DMS 273 treated with DMSO at 0.1 percent for 48 hours (cell line): ENCODE data around the gene FARP2.
A peak's percentile ranks its signal among the peaks of the same experiment; 100 is the strongest.
"Not testable (repeated sequence)": the region's sequence is repeated elsewhere in the genome, so short reads cannot be mapped to it uniquely, and the experiment has no call there.

ENCODE experiments used
- DNase-seq: peaks from one replicate; lab custom pipeline; 2025; lab: John Stamatoyannopoulos, UW

The FARP2 gene, protein sequence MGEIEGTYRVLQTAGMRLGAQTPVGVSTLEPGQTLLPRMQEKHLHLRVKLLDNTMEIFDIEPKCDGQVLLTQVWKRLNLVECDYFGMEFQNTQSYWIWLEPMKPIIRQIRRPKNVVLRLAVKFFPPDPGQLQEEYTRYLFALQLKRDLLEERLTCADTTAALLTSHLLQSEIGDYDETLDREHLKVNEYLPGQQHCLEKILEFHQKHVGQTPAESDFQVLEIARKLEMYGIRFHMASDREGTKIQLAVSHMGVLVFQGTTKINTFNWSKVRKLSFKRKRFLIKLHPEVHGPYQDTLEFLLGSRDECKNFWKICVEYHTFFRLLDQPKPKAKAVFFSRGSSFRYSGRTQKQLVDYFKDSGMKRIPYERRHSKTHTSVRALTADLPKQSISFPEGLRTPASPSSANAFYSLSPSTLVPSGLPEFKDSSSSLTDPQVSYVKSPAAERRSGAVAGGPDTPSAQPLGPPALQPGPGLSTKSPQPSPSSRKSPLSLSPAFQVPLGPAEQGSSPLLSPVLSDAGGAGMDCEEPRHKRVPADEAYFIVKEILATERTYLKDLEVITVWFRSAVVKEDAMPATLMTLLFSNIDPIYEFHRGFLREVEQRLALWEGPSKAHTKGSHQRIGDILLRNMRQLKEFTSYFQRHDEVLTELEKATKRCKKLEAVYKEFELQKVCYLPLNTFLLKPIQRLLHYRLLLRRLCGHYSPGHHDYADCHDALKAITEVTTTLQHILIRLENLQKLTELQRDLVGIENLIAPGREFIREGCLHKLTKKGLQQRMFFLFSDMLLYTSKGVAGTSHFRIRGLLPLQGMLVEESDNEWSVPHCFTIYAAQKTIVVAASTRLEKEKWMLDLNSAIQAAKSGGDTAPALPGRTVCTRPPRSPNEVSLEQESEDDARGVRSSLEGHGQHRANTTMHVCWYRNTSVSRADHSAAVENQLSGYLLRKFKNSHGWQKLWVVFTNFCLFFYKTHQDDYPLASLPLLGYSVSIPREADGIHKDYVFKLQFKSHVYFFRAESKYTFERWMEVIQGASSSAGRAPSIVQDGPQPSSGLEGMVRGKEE

DNA sequence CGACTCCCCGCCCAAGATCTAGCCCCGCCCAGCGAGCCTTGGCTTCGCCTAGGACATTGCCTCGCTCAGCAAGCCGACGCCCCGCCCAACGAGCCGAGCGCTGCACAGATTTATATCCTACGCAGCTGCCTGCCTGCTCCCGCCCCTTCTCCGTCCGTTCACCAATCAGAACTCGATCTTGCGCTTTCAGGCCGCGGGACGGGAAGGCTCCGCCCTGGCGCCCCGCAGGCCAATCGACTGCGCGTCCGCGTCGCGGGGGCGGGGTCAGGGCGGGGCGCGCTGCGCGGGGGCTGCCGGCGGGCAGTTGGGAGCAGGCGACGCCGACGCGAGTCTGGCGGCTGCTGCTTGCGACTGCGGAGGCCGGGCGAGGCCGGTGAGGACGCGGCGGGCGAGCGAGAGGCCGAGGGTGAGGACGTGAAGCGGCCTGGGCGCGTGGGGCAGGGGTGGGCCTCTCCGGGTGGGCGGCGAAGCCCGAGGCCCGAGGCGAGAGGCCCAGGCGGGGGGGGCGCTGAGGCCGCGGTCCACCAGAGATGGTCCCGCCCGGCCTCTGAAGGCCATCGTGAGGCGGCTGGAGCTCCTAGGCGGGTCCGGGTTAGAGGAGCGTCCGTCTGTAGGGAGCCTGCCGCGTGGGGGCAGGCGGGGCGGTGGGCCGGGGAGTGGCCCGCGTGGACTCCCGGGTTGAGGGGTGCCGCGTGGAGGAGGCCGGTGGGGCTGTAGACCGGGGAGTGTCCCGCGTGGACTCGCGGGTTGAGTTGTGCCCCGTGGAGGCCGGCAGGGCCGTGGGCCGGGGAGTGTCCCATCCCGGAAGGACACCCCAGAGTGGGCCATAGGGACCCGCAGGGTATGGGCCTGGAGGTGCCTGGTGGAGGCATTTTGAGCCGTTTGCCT, at the start of gene FARP2:
TSS of gene FARP2 (plus strand) at position 303 of the 888 bp plus-strand sequence. CDS start 16,823 bp downstream, outside the sequence.
- peak; percentile 95 for DNase-seq

DNA sequence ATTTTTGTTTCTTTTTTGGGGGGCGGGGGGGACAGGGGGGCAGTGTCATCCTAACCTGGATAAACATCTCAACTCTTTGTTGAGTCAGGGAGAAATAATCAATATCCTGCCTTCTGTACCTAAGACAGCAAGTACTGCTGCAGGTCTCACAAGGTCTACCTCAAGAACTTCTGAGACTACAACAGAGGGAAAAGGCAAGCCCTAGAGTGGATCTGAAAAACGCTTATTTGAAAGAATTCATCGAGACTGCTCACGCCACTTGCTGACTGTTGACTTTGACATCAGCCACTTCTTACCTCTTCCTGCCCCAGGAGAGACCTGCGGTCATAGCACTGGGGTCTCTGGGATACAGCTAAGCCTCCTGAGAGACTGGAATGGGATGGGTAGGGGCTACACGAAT, 49.0 kb upstream of the FARP2 start:
- no peak for DNase-seq

DNA sequence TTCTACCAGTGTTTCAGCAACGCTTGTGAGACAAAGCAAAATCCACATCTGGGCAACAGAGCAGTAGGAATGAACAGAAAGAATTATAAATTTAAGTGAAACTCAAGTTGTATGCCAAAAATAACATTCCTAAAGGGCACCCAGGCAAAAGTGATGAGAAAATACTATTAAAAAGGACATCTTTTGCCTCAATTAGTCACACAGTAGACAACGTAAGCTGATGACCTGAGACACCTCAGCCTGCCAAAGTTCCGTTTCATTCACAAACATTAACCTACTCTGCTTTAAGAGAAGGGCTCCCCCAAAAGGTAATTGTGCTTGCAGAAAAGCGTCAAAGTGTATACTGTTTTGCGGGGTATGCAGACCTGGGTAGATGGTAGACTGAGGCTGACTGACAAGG, 47.8 kb upstream of the FARP2 start:
- no peak for DNase-seq

DNA sequence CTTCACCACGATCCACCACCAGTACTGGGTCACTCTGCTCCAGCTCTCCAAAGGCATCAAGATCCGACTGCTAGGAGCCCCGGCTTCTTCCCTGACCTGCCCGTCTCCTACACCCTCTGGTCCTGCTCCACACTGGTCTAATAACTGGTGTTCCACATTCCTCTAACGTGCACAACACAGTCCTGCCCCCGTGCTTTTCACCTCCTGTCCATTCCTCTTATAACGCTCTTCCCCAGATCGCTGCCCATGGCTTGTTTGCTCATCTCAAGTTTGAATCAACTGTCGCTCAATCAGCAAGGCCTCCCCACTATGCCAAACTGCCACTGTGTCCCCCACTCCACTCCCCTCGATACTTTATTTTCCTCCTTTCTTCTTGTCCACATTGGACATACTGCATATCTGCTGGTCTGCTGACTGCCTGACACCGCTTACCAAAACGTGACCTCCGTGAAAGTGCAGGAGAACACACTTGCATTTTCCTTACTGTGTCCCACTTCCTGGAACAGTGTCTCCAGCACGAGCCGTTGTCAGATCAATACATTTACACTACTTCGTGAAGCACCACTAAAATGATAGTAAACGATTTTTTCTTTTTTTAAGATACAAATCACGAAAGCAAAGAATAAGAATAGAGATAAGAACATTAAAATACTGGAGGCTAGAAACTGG, 47.1 kb upstream of the FARP2 start:
- DNase-seq: no peak

DNA sequence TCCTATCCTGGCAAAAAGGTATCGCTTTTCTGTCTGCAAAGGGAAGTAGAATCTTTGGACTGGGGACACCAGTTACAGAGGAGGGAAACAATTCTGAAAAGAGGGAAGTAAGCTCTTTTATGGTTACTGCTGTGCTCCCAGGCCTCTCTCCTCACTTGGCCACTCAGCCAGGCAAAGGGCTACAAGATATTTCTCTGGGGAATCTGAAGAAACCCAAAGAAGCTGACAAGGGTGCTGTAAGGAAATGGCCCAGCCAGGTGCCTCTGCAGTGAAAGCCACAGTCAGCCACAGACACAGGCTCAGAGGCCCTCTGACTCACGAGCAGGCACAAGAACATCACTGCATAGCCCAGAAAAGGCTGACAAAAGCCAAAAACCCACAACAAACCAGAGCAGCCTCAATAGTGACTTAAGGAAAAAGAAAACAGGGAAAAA, 46.4 kb upstream of the FARP2 start:
- no peak for DNase-seq

DNA sequence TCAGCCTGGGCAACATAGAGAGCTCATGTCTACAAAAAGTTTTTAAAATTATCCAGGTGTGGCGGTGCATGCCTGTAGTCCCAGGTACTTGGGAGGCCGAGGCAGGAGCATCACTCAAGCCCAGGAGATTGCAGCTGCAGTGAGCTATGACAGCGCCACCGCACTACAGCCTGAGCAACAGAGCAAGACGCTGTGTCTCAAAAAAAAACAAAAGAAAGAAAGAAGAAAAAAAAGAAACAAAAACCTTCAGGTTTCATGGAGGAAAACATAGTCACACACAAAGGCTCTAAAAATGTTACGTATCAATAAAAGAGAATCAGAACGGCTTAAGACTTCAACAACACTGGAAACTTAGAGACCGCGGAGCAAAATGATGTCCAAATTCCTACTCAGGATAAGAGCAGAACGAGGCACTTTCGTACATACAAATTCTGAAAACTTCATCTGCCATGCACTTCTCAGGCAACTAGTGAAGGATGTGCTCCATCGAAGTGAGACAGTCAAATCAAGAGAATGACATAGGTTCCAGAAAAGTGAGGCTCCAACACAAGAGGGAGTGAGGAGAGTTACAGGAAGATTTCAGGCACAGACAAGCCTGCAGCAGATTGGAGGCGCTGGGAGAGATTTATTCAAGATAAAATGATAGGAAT, 45.0 kb upstream of the FARP2 start:
- no peak for DNase-seq

DNA sequence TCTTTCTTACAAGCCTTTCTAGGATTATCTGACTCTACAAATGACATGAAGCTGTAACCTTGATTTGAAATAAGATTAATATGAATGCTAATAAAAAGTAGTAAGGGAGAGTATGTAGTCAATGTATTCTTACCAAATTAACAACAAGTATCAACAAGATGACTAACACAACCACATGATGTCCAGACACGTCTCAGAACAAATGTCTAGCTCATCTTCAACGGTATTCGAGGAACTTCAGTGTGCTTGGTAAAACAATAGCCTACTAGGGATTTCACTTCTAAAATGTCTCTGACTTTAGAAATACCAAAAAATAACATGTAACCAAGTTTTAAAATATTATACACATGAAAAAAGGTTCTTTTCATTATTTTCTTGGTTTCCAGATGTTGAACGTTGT, 44.0 kb upstream of the FARP2 start:
- DNase-seq: no peak

DNA sequence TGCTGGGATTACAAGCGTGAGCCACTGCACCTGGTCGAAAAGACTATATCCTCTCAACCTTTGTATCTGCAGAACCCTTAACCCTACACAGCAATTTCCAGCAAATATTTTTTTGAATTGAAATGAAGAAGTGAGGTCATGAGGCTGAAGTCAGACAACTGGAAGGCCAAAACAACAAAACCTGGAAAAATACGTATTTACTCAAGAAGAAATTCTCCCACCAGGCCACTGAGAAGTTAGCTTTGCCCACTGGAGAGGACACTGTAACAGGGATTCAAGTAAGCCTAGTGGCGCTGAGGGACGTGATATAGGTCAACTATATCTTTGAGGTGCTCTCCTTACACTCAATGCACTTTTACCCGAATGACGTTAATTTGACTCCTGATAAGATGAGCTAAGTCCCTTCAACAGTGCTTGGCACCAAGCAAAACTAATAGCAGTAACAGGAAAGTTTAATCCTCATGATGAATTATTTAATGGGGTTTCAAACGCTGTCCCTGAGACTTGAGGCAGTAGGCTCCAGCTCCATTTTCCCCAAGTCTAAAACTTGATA, 42.5 kb upstream of the FARP2 start:
- DNase-seq: no peak

DNA sequence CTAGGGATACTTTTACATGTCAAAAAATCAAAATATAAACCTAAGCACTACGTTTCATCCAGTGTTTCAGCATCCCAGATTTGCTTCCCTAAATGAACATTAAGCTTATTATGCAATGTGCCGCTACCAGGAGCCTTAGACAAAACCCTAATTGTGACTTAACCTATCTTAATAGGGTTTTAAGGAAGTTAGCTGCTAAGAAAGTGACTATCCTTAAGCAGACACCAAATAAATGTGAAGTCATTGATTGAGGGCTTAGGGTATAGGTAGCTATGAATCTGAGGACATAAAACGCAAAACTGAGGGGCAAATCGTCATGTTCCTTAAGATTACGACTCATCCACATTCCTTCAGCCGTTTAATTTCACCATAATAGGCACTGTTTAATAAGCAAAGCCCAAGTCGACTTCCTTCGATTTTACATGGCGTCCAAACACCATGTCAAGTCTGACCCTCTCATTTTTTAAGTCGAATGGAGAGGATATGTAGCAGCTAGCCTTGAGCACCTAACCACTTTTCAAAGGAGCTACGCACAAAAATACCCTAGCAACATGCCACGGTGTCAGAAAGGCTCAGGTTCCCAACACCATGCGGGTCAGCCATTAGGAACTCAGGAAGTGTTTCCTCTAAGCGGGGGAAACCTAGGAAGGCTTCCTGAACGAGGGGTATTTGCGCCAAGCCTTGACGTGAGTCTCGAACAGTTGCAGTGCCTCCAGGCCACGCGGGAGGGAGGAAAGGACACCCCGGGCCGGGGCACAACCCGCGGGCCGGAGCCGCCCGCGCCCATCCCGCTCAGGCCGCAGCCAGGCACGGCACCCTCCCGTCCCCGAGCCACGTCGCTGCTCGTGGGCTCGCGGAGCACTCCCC, 41.6 kb upstream of the FARP2 start:
- no peak for DNase-seq

DNA sequence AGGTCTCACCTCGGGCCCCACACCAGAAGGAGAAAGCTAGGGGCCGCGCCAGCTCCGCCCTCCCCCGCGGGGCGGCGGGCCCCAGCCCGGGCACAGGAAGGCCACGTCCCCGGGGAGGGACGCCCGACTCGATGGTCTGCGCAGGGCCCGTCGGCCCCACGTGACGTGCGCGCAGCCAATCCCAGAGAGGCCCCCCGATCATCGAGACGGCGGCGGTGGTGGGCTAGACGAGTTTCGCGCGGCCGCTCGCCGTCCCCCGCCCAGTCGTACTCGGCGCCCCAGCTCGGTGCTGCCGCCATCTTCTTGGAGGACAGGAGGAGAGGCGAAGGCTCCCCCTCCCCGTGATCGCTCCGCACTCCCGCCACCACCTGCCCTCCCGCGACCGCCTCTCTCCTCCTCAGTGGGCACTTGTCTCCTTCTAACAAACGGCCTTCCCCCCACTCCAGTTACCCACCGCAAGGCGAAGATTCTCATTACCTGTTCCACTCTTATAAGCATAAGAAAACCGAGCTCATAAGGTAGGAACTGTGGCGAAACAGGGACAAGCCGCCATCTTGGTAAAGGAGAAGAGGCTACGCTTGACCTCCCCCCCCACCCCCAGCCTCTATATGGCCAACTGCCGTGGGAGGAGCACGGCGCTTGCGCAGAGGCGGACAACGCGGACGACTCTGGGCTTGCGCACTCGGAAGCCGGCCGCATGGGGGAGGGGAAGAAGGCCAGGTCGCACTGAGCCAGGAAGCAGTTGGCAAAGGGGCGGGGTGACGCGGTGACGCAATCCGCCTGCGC, 40.8 kb upstream of the FARP2 start, which contains the start of gene HDLBP:
TSS of gene HDLBP (minus strand) at position 580 of the 786 bp plus-strand sequence. CDS start 48,803 bp downstream, outside the sequence.
- DNase-seq: peak; percentile 87

DNA sequence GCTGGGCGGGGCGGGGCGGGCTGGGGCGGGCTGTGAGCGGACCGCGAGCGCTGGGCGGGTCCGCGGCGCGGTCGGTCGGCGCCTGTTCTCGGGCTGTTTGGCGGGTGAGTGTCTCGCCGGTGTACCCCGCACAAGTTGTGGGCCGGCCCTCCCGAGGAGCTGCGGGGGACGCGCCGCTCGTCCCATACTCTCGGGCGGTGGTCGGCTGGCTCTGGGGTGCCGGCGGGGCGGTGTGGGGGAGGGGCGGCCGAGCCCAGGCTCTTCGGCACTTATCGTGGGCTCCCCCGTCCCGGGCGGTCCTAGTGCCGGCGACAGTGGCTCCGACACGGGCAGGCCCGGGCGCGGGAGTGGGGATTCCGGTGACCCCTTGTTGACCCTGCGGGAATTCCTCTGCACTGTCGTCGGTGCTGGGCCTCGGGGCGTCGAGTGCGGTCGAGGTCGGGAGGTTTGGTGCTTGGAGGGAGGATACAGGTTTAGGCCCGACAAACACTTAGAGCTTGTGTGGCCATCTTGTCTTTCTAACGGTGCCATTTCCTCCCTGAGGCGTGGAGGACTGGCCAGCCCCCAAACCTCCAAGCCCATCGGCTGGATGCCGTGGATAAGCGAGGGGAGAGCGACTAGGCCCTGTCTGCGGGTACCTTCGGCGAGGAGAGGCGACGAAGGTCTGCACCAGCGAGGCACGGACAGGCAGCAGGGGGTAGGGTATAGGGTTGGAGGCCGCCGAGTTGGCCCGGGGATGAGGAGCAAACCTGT, 40.0 kb upstream of the FARP2 start, which contains the start of gene SEPTIN2:
TSS of gene SEPTIN2 (plus strand) at position 47 of the 753 bp plus-strand sequence. CDS start 8,308 bp downstream, outside the sequence.
- DNase-seq: no peak

DNA sequence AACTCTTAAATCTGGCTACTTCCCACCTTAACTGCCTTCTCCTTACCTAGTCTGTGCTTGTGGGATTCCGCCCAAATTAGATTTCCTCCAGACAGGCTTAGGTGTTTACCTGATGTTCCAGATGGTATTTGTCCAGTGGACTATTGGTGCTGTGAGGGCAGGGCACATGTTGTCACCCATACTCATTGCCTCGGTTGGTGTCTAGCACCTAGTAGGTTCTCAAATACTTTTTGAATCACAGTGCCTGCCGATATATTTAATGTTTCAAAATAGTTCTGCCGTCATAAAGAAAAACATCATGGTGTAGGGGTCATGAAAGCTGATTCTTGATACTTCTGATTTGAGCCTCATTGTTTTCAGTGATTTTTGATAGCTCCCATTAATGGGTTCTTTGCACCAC, 39.3 kb upstream of the FARP2 start:
- no peak for DNase-seq

DNA sequence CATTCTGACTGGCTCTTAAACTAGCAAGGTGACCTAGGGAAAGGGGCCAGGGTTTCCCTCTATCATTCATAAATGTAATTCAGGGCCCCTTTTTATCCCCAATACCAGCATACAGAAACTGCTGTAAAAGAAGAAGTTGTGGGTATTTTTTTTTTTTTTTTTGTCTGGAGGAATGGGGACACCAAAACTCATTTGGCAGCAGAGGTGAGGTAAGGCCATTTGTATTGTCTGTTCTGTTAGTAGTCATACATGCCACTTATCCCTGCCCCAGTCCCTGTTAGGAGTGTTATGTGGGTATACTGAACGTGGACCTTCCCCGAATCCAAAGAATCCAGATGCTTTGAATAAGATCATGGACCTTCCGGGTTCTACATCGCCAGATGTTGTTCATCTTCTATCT, 38.7 kb upstream of the FARP2 start:
- DNase-seq: no peak

DNA sequence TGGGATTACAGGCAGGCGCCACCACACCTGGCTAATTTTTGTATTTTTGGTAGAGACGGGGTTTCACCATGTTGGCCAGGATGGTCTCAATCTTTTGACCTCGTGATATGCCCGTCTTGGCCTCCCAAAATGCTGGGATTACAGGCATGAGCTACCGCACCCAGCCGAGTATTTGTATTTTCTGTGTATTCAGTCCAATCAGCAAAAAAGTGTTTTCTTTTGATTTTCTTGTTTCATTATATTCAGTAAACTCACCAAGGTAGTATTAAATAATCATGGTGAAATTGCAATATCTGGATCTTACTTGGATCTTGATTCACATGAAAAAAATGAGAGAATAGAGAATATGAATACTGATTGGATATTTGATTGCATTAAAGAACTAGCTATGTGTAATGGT, 37.3 kb upstream of the FARP2 start:
- DNase-seq: not testable (repeated sequence)

DNA sequence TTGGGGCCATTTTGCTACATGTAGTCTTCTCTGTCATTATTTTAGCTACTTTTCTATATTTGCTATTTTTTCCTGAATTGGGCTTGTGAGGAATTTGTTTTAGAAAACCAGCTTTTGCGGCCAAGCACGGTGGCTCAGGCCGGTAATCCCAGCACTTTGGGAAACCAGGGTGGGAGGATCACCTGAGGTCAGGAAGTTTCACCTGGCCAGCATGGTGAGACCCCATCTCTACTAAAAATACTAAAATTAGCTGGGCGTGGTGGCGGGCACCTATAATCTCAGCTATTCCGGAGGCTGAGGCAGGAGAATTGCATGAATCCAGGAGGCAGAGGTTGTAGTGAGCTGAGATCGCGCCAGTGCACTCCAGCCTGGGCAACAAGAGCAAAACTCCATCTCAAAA, 35.7 kb upstream of the FARP2 start:
- no peak for DNase-seq

DNA sequence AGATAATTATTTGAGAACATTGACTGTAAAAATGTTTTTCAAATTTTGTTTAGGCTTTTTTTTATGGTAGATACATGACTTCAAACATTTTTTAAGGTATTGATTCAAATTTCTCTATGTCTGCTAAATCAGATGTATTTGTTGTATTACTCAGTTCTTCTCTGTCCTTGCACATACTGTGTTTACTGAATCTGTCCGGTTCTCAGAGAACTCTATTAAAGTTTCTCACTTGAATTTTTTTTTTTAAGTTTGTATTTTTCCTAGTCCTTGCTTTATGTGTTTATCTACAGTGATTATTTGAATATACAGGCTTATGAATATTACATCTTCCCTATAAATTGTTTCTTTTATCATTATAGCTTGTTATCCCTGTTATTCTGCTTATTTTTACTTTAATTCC, 35.1 kb upstream of the FARP2 start:
- DNase-seq: no peak

DNA sequence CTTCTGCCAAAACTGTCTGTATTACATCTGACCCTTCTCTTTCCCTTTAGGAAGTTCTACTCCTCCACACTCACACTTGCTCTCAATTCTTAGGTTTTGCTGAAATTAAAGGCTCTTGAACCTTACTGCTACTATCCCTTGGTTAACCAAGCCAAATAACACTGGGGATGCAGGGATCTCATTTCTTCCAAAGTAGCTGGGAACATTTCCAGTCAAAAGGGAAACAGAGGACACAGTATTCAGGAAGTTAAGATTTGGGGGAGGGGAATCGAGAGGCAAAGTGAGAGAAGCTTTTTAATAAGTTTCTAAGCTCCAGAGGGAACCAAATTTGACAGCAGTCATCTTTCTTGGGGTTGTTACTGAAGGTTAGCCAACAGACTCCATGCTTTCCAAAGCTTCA, 34.2 kb upstream of the FARP2 start:
- DNase-seq: no peak
